ENCODE measurements around the gene AIF1L. TPM values are rescaled to one million over a fixed set of nuclear protein-coding genes. Genes with fewer than 3 reads are reported as not detected.
"Not testable (repeated sequence)": the region's sequence is repeated elsewhere in the genome, so short reads cannot be mapped to it uniquely, and the experiment has no call there.

AIF1L gene
- total RNA-seq, 2 donors from 2014 or later: 0.61 to 3.1 TPM

DNA sequence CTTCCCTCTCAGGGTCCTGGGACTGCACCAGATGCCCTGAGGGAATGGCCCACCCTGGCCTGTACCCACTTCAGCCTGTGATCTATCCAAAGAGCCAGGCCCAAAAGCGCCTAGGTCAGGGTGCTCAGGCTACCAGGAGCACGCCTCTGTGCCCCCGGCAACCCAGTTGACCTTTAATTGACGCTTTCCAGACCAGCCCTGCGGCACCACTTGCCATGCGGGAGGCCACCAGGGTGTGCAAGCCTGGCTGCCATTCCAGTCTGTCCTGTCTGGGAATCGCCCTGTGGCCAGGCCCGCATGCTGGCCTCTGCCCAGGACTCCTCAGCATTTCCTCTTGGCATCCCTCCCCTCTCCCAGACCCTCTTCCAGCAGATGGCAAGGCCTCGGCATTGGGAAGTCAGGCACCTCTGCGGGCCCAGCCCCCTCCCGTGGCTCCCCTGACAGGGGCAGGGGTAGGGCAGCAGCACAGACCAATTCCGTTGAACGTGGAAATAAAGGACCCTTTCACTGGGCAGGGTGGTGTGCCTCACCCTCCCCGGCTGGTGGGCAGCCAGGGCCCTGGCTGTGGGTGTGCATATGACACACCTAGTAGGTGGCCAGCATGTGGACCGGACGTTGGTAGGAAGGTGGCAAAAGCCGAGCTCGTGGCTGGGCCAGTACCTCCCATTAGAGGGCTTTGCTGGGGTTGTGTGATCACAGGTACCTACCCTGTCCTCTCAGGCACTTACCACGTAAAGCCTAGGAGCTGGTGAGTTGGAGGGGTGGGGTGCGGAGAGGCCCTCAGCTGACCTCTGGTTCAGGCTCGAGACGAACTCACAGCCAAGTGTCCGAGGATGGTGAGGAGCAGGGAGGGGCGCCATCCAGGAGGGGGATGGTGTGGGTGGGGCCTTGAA lies 3.5 kb upstream of the AIF1L start:
- DNase-seq (ENCODE audit: low spot score in 2 of 2): no peak
- ATAC-seq: no peak
- no peaks in the 10 kb centered on the region for H3K9me3 Mint-ChIP-seq
- H3K27ac Mint-ChIP-seq: no peak overlapping the region
- peaks cover 0 to 9% of the 10 kb centered on the region in 2 donors for H3K36me3 Mint-ChIP-seq

DNA sequence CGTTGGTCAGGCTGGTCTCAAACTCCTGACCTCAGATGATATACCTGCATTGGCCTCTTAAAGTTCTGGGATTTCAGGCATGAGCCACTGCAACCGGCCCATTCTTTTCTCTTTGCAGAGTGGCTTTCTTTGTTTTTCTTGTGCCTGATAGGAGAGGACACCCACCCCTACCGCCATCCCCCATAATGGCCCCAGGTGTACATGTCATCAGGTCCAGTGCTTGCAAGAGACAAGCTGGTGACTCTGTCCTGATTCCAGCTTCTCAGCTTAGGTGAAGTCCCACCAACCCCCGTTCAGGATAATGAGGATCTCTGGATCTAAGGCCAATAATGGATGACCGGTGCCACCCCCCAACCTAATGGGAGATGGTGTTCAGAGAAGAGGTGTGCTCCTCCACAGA lies 2.3 kb upstream of the AIF1L start:
- no peaks in the 10 kb centered on the region for H3K9me3 Mint-ChIP-seq
- peaks cover 0 to 9% of the 10 kb centered on the region in 2 donors for H3K36me3 Mint-ChIP-seq
- ATAC-seq (no peak), DNase-seq (ENCODE audit: low spot score in 2 of 2) (no peak)
- no peak overlapping the region for H3K27ac Mint-ChIP-seq

DNA sequence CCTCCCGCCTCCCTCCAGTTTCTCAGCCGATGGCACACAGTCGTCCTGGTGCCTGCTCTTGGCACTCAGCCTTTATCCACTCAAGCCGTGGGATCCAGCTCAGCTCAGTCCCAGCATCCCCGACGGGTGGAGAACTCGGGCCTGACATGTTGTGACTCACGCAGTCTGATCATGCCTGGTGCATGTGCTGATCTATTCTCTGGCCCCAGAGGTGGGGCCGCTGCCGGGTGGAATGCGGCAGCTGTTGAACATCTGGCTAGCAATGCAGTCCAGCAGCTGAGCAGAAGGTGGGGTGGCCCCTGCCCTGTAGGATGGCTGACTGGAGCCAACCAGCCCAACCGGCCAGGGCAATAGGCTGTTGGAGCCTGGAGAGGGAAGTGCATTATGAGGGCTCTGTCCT lies 1.7 kb upstream of the AIF1L start:
- H3K27ac Mint-ChIP-seq: no peak overlapping the region
- DNase-seq (ENCODE audit: low spot score in 2 of 2) (no peak), ATAC-seq (no peak)
- H3K36me3 Mint-ChIP-seq: peaks cover 0 to 9% of the 10 kb centered on the region in 2 donors
- no peaks in the 10 kb centered on the region for H3K9me3 Mint-ChIP-seq

DNA sequence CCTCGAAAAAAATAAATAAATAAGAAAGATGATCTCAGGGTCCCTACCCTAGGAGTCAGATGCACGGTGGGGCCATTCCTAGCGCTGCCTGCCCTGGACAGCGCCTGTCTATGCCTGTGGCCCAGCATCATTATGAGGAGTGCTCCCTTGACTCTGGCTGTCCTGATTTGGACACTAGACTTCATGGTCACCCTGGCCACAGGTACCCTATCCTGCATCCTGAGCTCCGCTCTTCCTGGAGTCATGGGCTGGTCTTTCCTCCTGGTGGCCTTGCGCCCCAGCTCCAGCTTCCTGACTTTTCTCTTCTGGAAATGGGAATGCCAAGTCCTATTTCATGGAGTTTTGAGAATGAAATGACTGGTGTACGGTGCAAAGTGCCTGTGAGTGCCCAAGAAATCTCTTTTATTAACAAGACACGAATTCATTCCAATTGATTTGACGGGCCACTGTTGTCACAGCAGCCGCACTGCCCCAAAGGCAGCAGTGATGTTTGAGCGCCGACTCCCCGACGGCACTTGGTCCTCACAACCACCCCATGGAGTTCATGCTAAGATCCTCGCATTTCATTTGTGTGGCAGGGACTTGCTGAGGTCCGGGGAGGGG lies 564 bp upstream of the AIF1L start:
- Mint-ChIP-seq H3K27ac (no peak overlapping the region), H3K9me3 (no peaks in the 10 kb centered on the region), H3K36me3 (peaks cover 0 to 9% of the 10 kb centered on the region in 2 donors)
- ATAC-seq: no peak
- no peak for DNase-seq (ENCODE audit: low spot score in 2 of 2)

DNA sequence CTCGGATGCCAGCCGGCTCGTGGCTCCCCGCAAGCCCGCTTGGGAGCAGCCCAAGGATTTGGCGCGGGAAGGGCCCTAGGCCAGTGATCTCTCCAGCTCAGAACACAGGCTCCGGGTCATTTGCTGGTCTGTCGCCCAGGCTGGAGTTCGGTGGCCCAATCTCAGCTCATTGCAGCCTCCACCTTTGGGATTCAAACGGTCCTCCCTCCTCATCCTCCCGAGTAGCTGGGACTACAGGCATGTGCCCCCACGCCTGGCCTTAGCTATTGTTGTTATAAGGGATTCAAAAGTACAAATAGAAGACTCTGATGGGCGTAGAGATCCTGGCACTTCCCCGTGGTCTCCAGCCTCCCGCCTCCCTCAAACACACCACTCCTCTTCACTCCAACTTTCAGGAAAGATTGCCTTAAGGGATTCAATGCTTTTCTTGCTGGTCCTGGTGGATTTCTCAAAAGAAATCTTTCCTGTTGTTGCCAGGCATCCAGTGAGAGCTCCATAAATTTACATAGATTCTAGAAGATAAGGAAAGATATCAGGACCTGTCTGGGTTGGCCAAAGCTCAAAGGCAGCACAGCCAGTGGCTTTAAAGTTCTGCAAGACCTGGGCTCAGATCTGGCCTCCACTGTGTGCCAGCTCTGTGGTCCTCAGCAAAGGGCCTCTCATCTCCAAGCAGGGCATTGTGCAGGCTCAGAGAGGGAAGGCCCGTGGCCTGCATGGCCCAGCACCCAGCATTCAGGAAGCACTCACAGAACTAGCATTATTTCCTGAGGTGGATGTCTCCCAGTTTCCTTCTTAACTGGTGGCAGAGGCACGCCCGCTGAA lies 1.0 kb downstream of the AIF1L start:
- Mint-ChIP-seq H3K36me3 (peaks cover 0 to 9% of the 10 kb centered on the region in 2 donors), H3K27ac (no peak overlapping the region), H3K9me3 (no peaks in the 10 kb centered on the region)
- DNase-seq (ENCODE audit: low spot score in 2 of 2) (no peak), ATAC-seq (no peak)

DNA sequence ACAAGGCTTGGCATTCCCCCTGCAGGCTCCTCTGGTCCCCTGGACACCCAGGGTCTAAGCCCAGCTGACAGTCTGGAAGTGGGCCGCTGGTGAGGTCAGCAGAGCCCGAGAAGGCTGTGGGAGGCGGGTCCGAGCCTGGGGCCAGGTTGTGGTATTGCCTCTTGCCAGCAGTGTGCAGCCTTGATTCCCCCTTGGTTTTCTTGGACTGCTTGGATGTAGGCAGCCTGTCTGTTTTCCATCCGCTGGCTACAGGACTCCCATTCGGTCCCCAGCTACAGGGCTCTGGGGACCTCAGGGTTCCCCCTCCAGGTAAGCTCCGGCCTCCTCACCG lies 1.6 kb downstream of the AIF1L start:
- Mint-ChIP-seq H3K9me3 (no peaks in the 10 kb centered on the region), H3K36me3 (peaks cover 0 to 9% of the 10 kb centered on the region in 2 donors), H3K27ac (no peak overlapping the region)
- ATAC-seq (no peak), DNase-seq (ENCODE audit: low spot score in 2 of 2) (no peak)

DNA sequence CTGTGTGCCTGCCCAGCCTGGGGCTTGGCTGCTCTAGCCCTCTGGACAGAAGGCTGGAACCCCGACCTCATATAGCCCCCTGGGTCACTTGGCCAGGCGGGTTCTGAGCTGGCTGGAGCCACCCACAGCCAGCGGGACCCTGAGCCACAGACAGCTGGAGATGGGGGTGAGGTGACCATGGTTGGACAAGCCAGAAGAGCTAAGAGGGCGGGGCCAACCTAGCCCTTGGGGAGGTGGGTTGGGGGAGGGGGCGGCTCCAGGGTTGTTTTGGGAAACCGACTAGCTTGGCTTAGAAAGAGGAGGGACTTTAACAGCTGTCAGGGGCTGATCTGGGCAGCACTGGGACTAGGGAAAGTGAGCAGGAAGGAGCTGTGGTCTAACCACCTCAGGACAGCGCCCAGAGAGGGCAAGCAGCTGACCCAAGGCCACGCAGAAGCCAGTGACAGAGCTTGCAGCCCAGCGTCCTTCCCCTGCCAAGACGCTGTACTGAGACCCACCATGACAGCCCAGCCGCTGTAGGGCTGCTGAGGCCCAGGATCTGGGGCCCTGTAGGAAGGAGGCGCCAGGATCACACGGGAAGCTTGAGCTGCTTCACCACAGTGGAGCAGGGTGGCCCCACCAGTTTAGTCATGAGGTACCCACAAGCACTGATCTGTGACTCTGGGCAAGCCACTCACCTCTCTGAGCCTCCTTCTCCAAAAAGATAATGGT lies 2.2 kb downstream of the AIF1L start:
- ATAC-seq: no peak
- no peak for DNase-seq (ENCODE audit: low spot score in 2 of 2)
- no peak overlapping the region for H3K27ac Mint-ChIP-seq
- no peaks in the 10 kb centered on the region for H3K9me3 Mint-ChIP-seq
- peaks cover 0 to 9% of the 10 kb centered on the region in 2 donors for H3K36me3 Mint-ChIP-seq

DNA sequence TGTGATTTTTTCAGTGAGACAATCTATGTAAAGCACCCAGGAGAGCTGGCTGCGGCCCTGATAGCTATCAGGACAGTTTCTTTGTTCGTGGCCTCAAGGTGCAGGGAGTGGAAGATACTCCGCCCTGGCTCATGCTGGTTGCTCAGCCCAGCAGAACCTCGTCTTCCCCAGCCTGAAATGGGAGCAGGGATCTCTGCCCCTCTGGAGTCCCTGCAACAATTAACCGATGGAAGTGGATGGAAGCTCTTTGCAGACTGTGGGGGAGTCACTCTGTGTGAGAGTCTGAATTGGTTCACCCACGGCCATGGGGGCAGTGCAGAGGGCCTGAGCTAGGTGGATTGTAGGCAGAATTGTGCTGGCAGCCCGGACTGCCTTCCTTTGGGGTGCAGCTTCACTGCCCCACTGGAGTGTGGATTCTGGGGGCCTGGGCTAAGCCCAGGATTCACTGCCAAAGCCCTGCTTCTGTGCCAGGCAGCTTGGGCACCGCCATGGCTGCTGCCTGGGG lies 2.8 kb downstream of the AIF1L start:
- H3K27ac Mint-ChIP-seq: no peak overlapping the region
- H3K36me3 Mint-ChIP-seq: peaks cover 0 to 9% of the 10 kb centered on the region in 2 donors
- ATAC-seq (no peak), DNase-seq (ENCODE audit: low spot score in 2 of 2) (no peak)
- no peaks in the 10 kb centered on the region for H3K9me3 Mint-ChIP-seq

DNA sequence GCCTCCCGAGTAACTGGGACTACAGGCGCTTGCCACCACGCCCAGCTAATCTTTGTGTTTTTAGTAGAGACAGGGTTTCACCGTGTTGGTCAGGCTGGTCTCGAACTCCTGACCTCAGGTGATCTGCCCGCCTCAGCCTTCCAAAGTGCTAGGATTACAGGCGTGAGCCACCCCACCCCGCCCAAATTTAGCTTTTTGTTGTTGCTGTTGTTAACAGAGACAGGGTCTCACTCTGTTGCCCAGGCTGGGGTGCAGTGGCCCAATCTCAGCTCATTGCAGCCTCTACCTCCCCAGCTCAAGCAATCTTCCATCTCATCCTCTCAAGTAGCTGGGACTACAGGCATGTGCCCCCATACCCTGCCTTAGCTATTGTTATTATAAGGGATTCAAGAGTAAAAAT lies 3.5 kb downstream of the AIF1L start:
- ATAC-seq; H3K36me3 Mint-ChIP-seq; H3K9me3 Mint-ChIP-seq; H3K27ac Mint-ChIP-seq; DNase-seq (ENCODE audit: low spot score in 2 of 2): not testable (repeated sequence)

DNA sequence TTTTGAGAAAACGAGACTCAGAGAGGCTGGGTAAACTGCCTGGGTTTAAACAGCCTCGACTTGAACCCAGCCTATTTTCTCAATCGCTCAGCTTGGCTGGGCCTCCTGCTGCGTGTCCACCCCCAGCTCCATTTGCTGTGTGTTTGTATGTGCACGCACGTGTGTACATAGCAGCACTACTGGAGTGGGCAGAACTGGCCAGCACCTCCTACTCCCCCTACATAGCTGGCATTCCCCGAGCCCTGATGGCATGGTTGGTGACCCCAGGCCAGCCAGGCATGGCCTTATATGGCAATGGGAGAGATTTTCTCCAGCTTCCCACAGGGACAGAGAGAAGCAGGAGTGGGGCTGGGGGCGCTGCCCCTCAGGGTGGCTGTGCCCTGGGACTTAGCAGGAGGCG lies 4.1 kb downstream of the AIF1L start:
- Mint-ChIP-seq H3K9me3 (no peaks in the 10 kb centered on the region), H3K27ac (peak overlapping the region in 1 of 2 donors; percentile 17), H3K36me3 (peaks cover 0 to 9% of the 10 kb centered on the region in 2 donors)
- no peak for DNase-seq (ENCODE audit: low spot score in 2 of 2)
- no peak for ATAC-seq

DNA sequence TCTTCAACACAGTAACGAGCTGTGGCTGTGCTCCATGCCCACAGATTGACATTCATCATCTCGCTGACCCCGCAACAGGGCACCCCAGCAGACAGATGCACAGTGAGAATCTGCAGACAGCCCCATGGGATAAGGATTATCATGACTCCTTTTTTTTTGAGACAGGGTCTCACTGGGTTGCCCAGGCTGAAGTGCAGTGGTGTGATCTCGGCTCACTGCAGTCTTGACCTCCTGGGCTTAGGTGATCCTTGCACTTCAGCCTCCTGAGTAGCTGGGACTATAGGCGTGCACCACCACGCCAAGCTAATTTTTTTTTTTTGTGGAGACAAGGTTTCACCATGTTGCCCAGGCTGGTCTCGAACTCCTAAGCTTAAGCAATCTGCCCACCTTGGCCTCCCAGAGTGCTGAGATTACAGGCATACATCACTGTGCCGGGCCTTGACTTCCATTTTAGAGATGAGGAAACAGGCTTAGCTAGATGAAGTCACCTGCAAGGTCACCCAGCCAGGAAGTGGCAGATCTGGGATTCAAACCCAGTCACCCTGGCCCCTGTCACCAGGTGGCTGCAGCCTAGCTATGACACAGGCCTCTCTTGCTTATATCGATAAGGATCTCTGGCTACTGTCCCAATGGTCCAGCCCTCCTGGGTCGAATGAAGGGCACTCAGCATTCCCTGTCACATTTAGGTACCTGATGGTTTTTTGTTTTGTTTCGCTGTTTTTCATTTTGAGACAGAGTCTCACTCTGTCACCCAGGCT lies 5.1 kb downstream of the AIF1L start:
- Mint-ChIP-seq H3K27ac (peak overlapping the region in 1 of 2 donors; percentile 17), H3K9me3 (no peaks in the 10 kb centered on the region), H3K36me3 (peaks cover 0 to 4% of the 10 kb centered on the region in 2 donors)
- ATAC-seq (no peak), DNase-seq (ENCODE audit: low spot score in 2 of 2) (no peak)

DNA sequence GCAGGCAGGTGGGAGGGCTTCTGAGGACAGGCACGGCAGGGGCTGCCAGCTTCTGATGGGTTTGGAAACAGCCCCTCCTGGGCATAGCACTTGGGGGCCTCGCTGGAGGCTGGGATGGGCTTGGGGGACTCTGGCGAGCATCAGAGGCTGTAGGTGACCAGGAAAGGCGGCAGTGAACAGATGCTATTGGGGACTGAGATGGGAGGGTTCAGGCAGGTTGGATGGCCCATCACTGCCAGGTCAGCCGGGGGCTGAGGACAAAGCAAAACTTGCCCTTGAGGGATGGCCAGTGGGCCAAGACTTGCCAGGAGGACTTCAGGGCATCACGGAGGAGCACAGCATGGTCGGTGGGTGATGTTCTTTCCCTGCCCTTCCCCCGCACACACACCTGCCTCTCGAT lies 6.7 kb downstream of the AIF1L start:
- ATAC-seq: no peak
- no peak for DNase-seq (ENCODE audit: low spot score in 2 of 2)
- Mint-ChIP-seq H3K36me3 (no peaks in the 10 kb centered on the region), H3K9me3 (no peaks in the 10 kb centered on the region), H3K27ac (no peak overlapping the region)

DNA sequence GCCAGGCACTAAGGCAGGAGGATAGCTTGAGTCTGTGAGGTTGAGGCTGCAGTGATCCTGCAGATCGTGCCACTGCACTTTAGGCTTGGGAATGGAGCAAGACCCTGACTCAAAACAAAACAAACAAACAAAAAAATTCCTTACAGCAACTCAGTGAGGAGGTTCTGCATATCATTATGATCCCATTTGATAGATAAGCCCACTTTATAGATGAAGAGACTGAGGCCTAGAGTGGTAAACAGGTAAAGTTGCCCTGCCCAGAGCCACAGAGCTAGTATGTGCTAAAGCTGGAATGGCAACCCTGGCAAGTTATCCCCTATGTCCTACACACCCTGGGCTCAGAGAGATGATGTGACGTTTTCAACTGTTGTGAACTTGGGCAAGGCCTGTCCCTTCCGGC lies 7.2 kb downstream of the AIF1L start:
- H3K9me3 Mint-ChIP-seq: no peaks in the 10 kb centered on the region
- no peak for DNase-seq (ENCODE audit: low spot score in 2 of 2)
- no peak for ATAC-seq
- no peaks in the 10 kb centered on the region for H3K36me3 Mint-ChIP-seq
- H3K27ac Mint-ChIP-seq: no peak overlapping the region

DNA sequence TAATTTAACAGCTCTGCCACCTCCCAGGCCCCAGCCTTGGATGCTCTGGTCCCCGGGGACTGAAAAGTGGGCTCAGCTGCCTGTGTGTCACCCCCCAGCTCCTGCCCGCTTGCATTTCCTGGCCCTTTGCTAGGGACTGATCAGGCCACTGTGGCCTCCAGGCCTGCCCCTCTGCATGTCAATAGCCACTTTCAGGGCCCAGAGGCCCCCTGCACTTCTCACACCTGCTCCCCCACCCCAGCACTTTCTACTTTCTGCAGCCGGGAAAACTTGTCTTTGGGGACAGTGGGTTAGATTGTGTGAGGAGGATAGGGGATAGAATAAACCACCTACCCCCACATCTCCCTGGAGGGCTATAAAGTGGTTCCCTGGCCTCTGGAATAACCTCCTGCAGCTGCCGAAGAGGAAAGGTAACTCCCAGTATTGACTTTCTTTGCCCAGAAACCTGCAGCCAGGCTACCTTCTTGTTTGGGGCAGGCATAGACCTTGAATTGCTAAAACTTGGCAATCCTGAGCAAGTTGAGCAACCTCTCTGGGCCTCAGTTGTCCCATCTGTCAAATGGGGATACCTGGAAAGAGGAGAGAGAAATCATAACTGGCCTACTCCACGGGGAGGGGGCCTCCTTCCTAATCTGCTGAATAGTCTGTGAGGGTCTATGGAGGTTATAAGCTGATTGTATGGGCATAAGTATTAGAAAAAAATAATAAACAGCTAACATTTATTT lies 7.8 kb downstream of the AIF1L start:
- no peaks in the 10 kb centered on the region for H3K36me3 Mint-ChIP-seq
- H3K9me3 Mint-ChIP-seq: no peaks in the 10 kb centered on the region
- H3K27ac Mint-ChIP-seq: no peak overlapping the region
- no peak for ATAC-seq
- DNase-seq (ENCODE audit: low spot score in 2 of 2): no peak

DNA sequence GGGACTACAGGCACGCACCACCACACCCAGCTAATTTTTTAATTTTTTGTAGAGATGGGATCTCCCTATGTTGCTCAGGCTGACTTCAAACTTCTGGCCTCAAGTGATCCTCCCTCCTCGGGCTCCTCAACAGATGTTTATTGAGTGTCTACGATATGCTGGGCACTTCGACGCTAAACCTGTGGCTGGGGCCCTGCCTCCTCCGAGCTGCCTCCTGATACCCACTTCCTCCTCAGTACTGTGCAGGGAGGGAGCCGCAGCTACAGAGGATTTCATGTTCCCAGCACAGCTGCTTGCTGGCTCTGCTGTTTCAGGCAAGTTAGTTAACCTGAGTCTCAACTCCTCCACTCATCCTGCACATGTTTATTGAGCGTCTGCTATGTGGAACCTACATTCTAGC lies 9.6 kb downstream of the AIF1L start:
- DNase-seq (ENCODE audit: low spot score in 2 of 2) (no peak), ATAC-seq (no peak)
- Mint-ChIP-seq H3K36me3 (no peaks in the 10 kb centered on the region), H3K9me3 (no peaks in the 10 kb centered on the region), H3K27ac (peak overlapping the region; percentile 61 to 87)
